AG04450 (cell line): ENCODE results near the gene FHIT. TPM values are rescaled to one million over a fixed set of nuclear protein-coding genes. Genes with fewer than 3 reads are reported as not detected.
A peak's percentile ranks its signal among the peaks of the same experiment; 100 is the strongest.
"Not testable (repeated sequence)": the region's sequence is repeated elsewhere in the genome, so short reads cannot be mapped to it uniquely, and the experiment has no call there.

Source experiments
- CTCF ChIA-PET: fragments of 300-600, 350-600 bp; formaldehyde crosslinking; extraction: SDS; loops from one replicate; lab custom pipeline; 2022; ENCODE audit warnings: antibody characterized with exemption, inconsistent platforms; lab: Charles Lee
- POLR2A ChIA-PET: fragments of 350-600 bp; formaldehyde crosslinking; extraction: SDS; loops from one replicate; lab custom pipeline; 2021; ENCODE audit warnings: antibody characterized with exemption, inconsistent platforms; lab: Yijun Ruan, JAX
- DNase-seq: peaks from one replicate; pipeline ENCODE4 v3.0.0-alpha.2; 2011; ENCODE audit warnings: low read depth, low spot score
- H3K27ac ChIP-seq: one replicate; pipeline ENCODE4 v1.5.1; 2012; ENCODE audit warnings: low read depth, low read length, control low read depth
- H3K27me3 ChIP-seq: one replicate; pipeline ENCODE4 v1.6.0; 2012; ENCODE audit warnings: low read length; ENCODE audit not compliant: control insufficient read depth, insufficient read depth
- H3K4me3 ChIP-seq: 2 replicates; pipeline ENCODE4 v1.5.1; 2011; ENCODE audit warnings: mild to moderate bottlenecking, low read depth, low read length, control low read depth
- H3K9me3 ChIP-seq: 2 replicates; pipeline ENCODE4 v1.5.1; 2012; ENCODE audit warnings: low read length; ENCODE audit not compliant: control insufficient read depth, insufficient read depth
- polyA plus RNA-seq: library from polyadenylated mRNA; depleted of rRNA; stranded (reverse); fragments of >200 nt; gene quantifications from 2 replicates; pipeline ENCODE4 v1.2.3, GENCODE V29; 2011
- TF ChIP-seq, protein P1 (sequence below): IDR thresholded peaks from 2 replicates; pipeline ENCODE4 v1.5.1; 2011; ENCODE audit warnings: low read depth, low read length, control low read depth, inconsistent platforms

The FHIT gene
- polyA plus RNA-seq, 1 experiment = 0.17 TPM

DNA sequence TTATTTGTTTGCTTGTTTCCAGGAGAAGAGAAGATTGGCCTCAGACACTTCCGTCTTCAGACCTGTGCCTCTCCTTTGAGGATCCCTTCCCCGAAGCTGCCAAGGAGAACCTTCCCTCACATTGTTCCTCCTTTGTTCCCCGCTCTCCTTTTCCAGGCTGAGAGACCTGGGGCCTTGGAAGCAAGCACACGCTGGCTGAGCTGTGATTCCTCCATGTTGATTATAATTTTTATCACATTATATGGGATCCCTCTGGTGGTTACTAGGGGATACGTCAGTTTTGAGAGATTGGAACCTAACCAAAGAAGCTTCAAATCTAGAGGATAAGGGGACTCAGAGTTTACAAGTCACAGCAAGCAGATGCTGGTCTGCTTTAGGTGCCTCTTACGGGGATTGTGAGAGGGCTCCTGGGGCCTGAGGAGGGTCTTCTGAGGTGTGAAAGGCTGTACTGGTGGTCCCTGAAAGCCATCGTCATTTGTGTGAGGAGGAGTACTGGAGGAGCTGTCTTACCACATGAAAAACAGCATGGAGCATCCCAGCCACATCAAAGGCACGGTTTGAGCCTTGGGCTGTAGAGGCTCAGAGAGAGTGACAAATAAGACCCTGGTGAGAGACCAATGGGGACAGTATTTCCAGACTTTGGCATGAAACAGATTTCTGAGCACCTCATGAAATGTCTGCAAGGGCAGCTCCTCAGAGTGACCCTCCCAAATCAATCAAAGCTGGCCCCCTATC, 1441.4 kb downstream of the FHIT start:
- DNase-seq = peak; percentile 18
- CTCF ChIA-PET = interaction anchor here (0.6 to 3.5 kb wide), 19 partner anchors 8 to 238 kb away, joined by 3 to 30 read pairs (median 3); no protein-coding TSS in a partner anchor
- POLR2A ChIA-PET = no interaction called here
- H3K27me3 ChIP-seq = no peaks in the 10 kb centered on the region
- TF ChIP-seq, protein P1, sequence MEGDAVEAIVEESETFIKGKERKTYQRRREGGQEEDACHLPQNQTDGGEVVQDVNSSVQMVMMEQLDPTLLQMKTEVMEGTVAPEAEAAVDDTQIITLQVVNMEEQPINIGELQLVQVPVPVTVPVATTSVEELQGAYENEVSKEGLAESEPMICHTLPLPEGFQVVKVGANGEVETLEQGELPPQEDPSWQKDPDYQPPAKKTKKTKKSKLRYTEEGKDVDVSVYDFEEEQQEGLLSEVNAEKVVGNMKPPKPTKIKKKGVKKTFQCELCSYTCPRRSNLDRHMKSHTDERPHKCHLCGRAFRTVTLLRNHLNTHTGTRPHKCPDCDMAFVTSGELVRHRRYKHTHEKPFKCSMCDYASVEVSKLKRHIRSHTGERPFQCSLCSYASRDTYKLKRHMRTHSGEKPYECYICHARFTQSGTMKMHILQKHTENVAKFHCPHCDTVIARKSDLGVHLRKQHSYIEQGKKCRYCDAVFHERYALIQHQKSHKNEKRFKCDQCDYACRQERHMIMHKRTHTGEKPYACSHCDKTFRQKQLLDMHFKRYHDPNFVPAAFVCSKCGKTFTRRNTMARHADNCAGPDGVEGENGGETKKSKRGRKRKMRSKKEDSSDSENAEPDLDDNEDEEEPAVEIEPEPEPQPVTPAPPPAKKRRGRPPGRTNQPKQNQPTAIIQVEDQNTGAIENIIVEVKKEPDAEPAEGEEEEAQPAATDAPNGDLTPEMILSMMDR = peak; percentile 61
- H3K9me3 ChIP-seq = no peaks in the 10 kb centered on the region
- H3K4me3 ChIP-seq = no peak overlapping the region
- no peak overlapping the region for H3K27ac ChIP-seq

DNA sequence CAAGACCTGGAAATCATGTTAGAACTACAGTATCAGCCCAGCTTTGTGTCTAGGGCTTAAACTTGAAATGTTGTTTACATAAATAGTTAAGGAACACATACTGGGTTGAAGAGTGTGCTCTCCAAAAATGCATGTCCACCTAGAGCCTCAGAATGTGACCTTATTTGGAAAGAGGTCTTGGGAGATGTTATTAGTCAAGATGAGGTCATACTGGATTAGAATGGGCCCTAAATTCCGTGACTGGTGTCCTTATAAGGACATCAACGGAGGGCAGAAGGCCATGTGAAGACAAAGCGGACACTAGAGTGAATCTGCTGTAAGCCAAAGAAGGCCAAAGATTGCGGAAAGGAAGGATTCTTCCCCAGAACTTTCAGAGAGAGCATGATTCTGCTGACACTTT, 1442.2 kb downstream of the FHIT start:
- POLR2A ChIA-PET = no interaction called here

DNA sequence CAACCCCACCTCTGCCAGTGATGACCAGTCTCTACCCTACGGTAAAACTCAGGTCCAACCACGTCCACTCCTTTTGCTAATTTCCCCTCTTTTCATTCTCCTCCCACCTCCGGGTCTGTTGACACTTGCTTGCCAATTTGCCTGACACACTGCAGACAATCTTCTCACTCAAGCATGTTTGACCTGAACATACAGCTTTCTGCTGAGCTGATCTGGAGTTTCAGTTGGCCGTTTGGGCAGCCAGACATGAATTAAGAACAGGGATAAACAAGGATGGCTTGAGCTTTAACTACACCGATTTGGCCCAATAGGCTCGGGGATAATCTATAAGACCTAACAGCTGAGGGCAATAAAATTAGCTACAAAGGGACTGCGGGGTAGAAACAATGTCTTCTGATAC, 1442.8 kb downstream of the FHIT start:
- Histone ChIP-seq H3K27ac (peak overlapping the region; percentile 33), H3K27me3 (no peaks in the 10 kb centered on the region), H3K9me3 (no peaks in the 10 kb centered on the region), H3K4me3 (no peak overlapping the region)
- CTCF ChIA-PET = interaction anchor here (0.6 to 1.4 kb wide), 2 partner anchors 597 to 935 kb away, joined by 3 to 4 read pairs; no protein-coding TSS in a partner anchor
- TF ChIP-seq, protein P1 = no peak
- no peak for DNase-seq
- POLR2A ChIA-PET = no interaction called here

More for the DNA sequence above, 1442.2 kb downstream of the FHIT start:
- peak; percentile 56 for DNase-seq
- peak overlapping the region; percentile 32 for H3K27ac ChIP-seq
- no peaks in the 10 kb centered on the region for H3K9me3 ChIP-seq
- H3K4me3 ChIP-seq = no peak overlapping the region
- H3K27me3 ChIP-seq = no peaks in the 10 kb centered on the region
- TF ChIP-seq, protein P1 = no peak
- CTCF ChIA-PET = interaction anchor here (0.6 to 3.5 kb wide), 10 partner anchors 9 to 935 kb away, joined by 3 to 30 read pairs (median 4); no protein-coding TSS in a partner anchor

DNA sequence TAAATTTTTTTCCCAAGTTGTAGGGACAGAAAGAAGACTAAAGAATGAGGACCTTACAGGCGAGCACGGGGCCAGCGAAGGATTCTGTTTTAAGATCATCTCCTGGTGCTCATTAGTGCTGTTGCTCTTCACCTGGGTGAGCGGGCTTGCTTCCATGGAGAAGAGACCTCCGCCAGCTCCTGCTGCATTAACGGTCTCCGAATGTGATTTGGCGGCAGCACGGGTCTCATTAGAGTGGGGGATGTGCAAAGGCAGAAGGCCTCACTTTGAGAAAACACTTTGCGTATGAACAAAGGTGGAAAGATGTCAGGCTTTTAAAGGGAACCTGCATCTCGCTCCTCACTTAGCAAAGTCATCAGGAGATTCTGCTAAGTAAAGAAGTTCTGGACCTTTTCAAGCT, 1448.0 kb downstream of the FHIT start:
- Histone ChIP-seq H3K4me3 (no peak overlapping the region), H3K27me3 (no peaks in the 10 kb centered on the region), H3K27ac (no peak overlapping the region), H3K9me3 (no peaks in the 10 kb centered on the region)
- ChIA-PET POLR2A (no interaction called here), CTCF (interaction anchor here (0.6 kb wide), 2 partner anchors 10 to 234 kb away, joined by 4 to 6 read pairs; no protein-coding TSS in a partner anchor)
- no peak for DNase-seq
- TF ChIP-seq, protein P1 = no peak

DNA sequence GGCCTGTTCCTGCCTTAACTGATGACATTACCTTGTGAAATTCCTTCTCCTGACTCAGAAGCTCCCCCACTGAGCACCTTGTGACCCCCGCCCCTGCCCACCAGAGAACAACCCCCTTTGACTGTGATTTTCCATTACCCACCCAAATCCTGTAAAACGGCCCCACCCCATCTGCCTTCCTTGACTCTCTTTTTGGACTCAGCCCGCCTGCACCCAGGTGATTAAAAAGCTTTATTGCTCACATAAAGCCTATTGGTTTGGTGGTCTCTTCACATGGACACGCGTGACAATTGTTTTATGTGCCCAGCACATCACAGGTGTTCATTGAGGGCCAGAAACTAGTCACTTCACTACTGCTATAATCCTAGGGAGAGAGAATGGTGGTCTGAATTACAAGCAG, 1448.8 kb downstream of the FHIT start:
- H3K27ac ChIP-seq, H3K9me3 ChIP-seq, H3K27me3 ChIP-seq, POLR2A ChIA-PET, DNase-seq, CTCF ChIA-PET, H3K4me3 ChIP-seq: not testable (repeated sequence)
